CD8-positive, alpha-beta memory T cell (primary cell): ENCODE results near the gene DMRTC2. TPM values are rescaled to one million over a fixed set of nuclear protein-coding genes. Genes with fewer than 3 reads are reported as not detected.
A peak's percentile ranks its signal among the peaks of the same experiment; 100 is the strongest.

ENCODE experiments used
- CTCF ChIA-PET: fragments of 350-600 bp; sonication (Branson Sonifier 250); formaldehyde crosslinking; loops from one replicate; lab custom pipeline; 2021; ENCODE audit warnings: antibody characterized with exemption; lab: Charles Lee
- POLR2A ChIA-PET: fragments of 350-600 bp; sonication (Branson Sonifier 250); formaldehyde crosslinking; loops from one replicate; lab custom pipeline; 2021; ENCODE audit warnings: antibody characterized with exemption; lab: Charles Lee
- DNase-seq, 5 donors: peaks; one replicate each; pipeline versions ENCODE4 v3.0.0 to v3.0.0-alpha.2; 2020 to 2022; ENCODE audit warnings: mixed read lengths in 1 of 5
- H3K27ac ChIP-seq: one replicate; pipeline ENCODE4 v1.7.0; 2013; ENCODE audit warnings: low read depth, mild to moderate bottlenecking, low read length, moderate library complexity
- H3K27me3 ChIP-seq: 2 replicates; pipeline ENCODE4 v1.7.0; 2013; ENCODE audit warnings: low read length, mild to moderate bottlenecking; ENCODE audit not compliant: insufficient read depth, poor library complexity, severe bottlenecking
- H3K36me3 ChIP-seq: 2 replicates; pipeline ENCODE4 v1.7.0; 2013; ENCODE audit warnings: mild to moderate bottlenecking, low read length, moderate library complexity; ENCODE audit not compliant: insufficient read depth
- H3K4me1 ChIP-seq: 2 replicates; pipeline ENCODE4 v1.7.0; 2013; ENCODE audit warnings: mild to moderate bottlenecking, low read length, moderate library complexity; ENCODE audit not compliant: insufficient read depth
- H3K4me3 ChIP-seq: 2 replicates; pipeline ENCODE4 v1.7.0; 2013; ENCODE audit warnings: mild to moderate bottlenecking, low read length
- H3K9me3 ChIP-seq: 2 replicates; pipeline ENCODE4 v1.7.0; 2013; ENCODE audit warnings: mild to moderate bottlenecking, low read length
- H3K27ac Mint-ChIP-seq, 8 donors: one replicate each; pipeline ENCODE4 v1.8.0; 2020 to 2021; ENCODE audit warnings: mixed read lengths in 8 of 8, mild to moderate bottlenecking in 6 of 8, inconsistent platforms in 3 of 8, moderate library complexity in 3 of 8
- H3K27me3 Mint-ChIP-seq, 2 donors: one replicate each; pipeline ENCODE4 v1.8.0; 2020 to 2021; ENCODE audit warnings: mixed read lengths in 2 of 2, mild to moderate bottlenecking in 1 of 2, moderate library complexity in 1 of 2
- H3K36me3 Mint-ChIP-seq, 3 donors: one replicate each; pipeline ENCODE4 v1.8.0; 2020 to 2021; ENCODE audit warnings: mixed read lengths in 3 of 3, inconsistent platforms in 1 of 3, mild to moderate bottlenecking in 1 of 3
- H3K4me1 Mint-ChIP-seq, 3 donors: one replicate each; pipeline ENCODE4 v1.8.0; 2020 to 2021; ENCODE audit warnings: mixed read lengths in 3 of 3, inconsistent platforms in 1 of 3, mild to moderate bottlenecking in 1 of 3
- H3K4me3 Mint-ChIP-seq, 7 donors: one replicate each; pipeline ENCODE4 v1.8.0; 2020 to 2021; ENCODE audit warnings: mixed read lengths in 7 of 7, mild to moderate bottlenecking in 6 of 7, moderate library complexity in 4 of 7, inconsistent platforms in 2 of 7
- H3K9me3 Mint-ChIP-seq, 5 donors: one replicate each; pipeline ENCODE4 v1.8.0; 2020 to 2022; ENCODE audit warnings: mixed read lengths in 5 of 5, mild to moderate bottlenecking in 3 of 5, moderate library complexity in 2 of 5, inconsistent platforms in 1 of 5
- polyA plus RNA-seq: library from polyadenylated mRNA; unstranded; fragments of 300-500 nt; fragmentation: Illumina TruSeq; gene quantifications from one replicate; pipeline ENCODE4 v1.2.3, GENCODE V29; 2021
- total RNA-seq, 2 experiments: library from RNA; stranded (reverse); gene quantifications; one replicate each; pipeline ENCODE4 v1.2.3, GENCODE V29; 2021

DMRTC2 gene
- total and polyA plus RNA-seq, 3 experiments from 2014 or later: not detected

- peaks cover 82% of the 10 kb centered on the region for H3K4me1 ChIP-seq
- CTCF ChIA-PET: interaction anchor here (1.0 to 16.3 kb wide), 5 partner anchors 10 to 86 kb away, joined by 4 to 227 read pairs (median 5); partner anchors contain the start of gene ARHGEF1
- H3K27ac ChIP-seq: no peak overlapping the region
- H3K9me3 ChIP-seq: no peaks in the 10 kb centered on the region
- peaks cover 5 to 84% (median 24%) of the 10 kb centered on the region in 3 donors for H3K36me3 Mint-ChIP-seq
- H3K27me3 Mint-ChIP-seq: no peaks in the 10 kb centered on the region
- no peak overlapping the region for H3K4me3 ChIP-seq
- peak overlapping the region in 6 of 8 donors; percentile 38 to 89 (median 62) for H3K27ac Mint-ChIP-seq
- peak overlapping the region in 2 of 7 donors; percentile 41 to 63 for H3K4me3 Mint-ChIP-seq
- peaks cover 59 to 73% (median 67%) of the 10 kb centered on the region in 3 donors for H3K4me1 Mint-ChIP-seq
- POLR2A ChIA-PET: interaction anchor here (0.9 to 1.1 kb wide), 2 partner anchors 9 to 22 kb away, joined by 3 to 4 read pairs; no protein-coding TSS in a partner anchor
- no peaks in the 10 kb centered on the region for H3K9me3 Mint-ChIP-seq
- no peaks in the 10 kb centered on the region for H3K27me3 ChIP-seq
- H3K36me3 ChIP-seq: peaks cover 62% of the 10 kb centered on the region
- peak in 1 of 5 donors; percentile 42 for DNase-seq
Measured at GRCh38 chr19:41864374-41864773, 19.5 kb downstream of the DMRTC2 start.

GRCh38 chr19:41866284-41866683, 21.4 kb downstream of the DMRTC2 start:
- Histone ChIP-seq H3K4me1 (peaks cover 93% of the 10 kb centered on the region), H3K27ac (no peak overlapping the region), H3K9me3 (no peaks in the 10 kb centered on the region), H3K36me3 (peaks cover 71% of the 10 kb centered on the region), H3K27me3 (no peaks in the 10 kb centered on the region), H3K4me3 (no peak overlapping the region)
- Mint-ChIP-seq H3K4me1 (peaks cover 65 to 79% (median 76%) of the 10 kb centered on the region in 3 donors), H3K9me3 (no peaks in the 10 kb centered on the region), H3K27me3 (no peaks in the 10 kb centered on the region), H3K27ac (peak overlapping the region in 6 of 8 donors; percentile 17 to 74 (median 39)), H3K4me3 (peak overlapping the region in 1 of 7 donors; percentile 27), H3K36me3 (peaks cover 6 to 87% (median 23%) of the 10 kb centered on the region in 3 donors)
- DNase-seq: no peak
- CTCF ChIA-PET: interaction anchor here (0.6 to 16.3 kb wide), 2 partner anchors 9 to 21 kb away, joined by 3 to 227 read pairs; partner anchors contain the start of gene ARHGEF1
- POLR2A ChIA-PET: interaction anchor here (0.5 to 1.1 kb wide), 3 partner anchors 9 to 1576 kb away, joined by 3 to 5 read pairs (median 4); no protein-coding TSS in a partner anchor

- no peaks in the 10 kb centered on the region for H3K9me3 ChIP-seq
- H3K27me3 ChIP-seq: no peaks in the 10 kb centered on the region
- Mint-ChIP-seq H3K4me3 (peak overlapping the region in 4 of 7 donors; percentile 22 to 84 (median 42)), H3K27ac (peak overlapping the region; percentile 68 to 96 (median 86)), H3K9me3 (no peaks in the 10 kb centered on the region), H3K27me3 (no peaks in the 10 kb centered on the region), H3K36me3 (peaks cover 7 to 73% (median 14%) of the 10 kb centered on the region in 3 donors), H3K4me1 (peaks cover 64 to 79% (median 75%) of the 10 kb centered on the region in 3 donors)
- no peak overlapping the region for H3K27ac ChIP-seq
- ChIA-PET CTCF (interaction anchor here (1.4 to 16.3 kb wide), 4 partner anchors 9 to 84 kb away, joined by 3 to 227 read pairs (median 6); partner anchors contain the start of genes ARHGEF1 and RPS19), POLR2A (interaction anchor here (0.6 to 1.7 kb wide), 2 partner anchors 8 to 18 kb away, joined by 6 to 9 read pairs; partner anchors contain the start of gene RPS19)
- peaks cover 51% of the 10 kb centered on the region for H3K36me3 ChIP-seq
- DNase-seq: no peak
- peaks cover 93% of the 10 kb centered on the region for H3K4me1 ChIP-seq
- H3K4me3 ChIP-seq: no peak overlapping the region
Measured at GRCh38 chr19:41868120-41868988, 23.5 kb downstream of the DMRTC2 start.

- no peaks in the 10 kb centered on the region for H3K9me3 Mint-ChIP-seq
- H3K9me3 ChIP-seq: no peaks in the 10 kb centered on the region
- peak overlapping the region in 6 of 8 donors; percentile 60 to 94 (median 74) for H3K27ac Mint-ChIP-seq
- ChIA-PET POLR2A (interaction anchor here (0.6 to 1.7 kb wide), 2 partner anchors 9 to 18 kb away, joined by 6 to 9 read pairs; partner anchors contain the start of gene RPS19), CTCF (interaction anchor here (1.4 to 16.3 kb wide), 5 partner anchors 9 to 84 kb away, joined by 3 to 227 read pairs (median 8); partner anchors contain the start of genes ARHGEF1 and RPS19)
- peaks cover 45% of the 10 kb centered on the region for H3K36me3 ChIP-seq
- no peak for DNase-seq
- peaks cover 4 to 68% (median 12%) of the 10 kb centered on the region in 3 donors for H3K36me3 Mint-ChIP-seq
- peaks cover 61 to 81% (median 71%) of the 10 kb centered on the region in 3 donors for H3K4me1 Mint-ChIP-seq
- H3K27ac ChIP-seq: no peak overlapping the region
- H3K4me3 Mint-ChIP-seq: peak overlapping the region in 1 of 7 donors; percentile 23
- no peak overlapping the region for H3K4me3 ChIP-seq
- H3K27me3 ChIP-seq: no peaks in the 10 kb centered on the region
- peaks cover 94% of the 10 kb centered on the region for H3K4me1 ChIP-seq
- no peaks in the 10 kb centered on the region for H3K27me3 Mint-ChIP-seq
Measured at GRCh38 chr19:41868989-41869300, 24.1 kb downstream of the DMRTC2 start.

GRCh38 chr19:41869374-41869955, 24.6 kb downstream of the DMRTC2 start:
- Mint-ChIP-seq H3K4me3 (no peak overlapping the region), H3K4me1 (peaks cover 59 to 81% (median 70%) of the 10 kb centered on the region in 3 donors), H3K27ac (peak overlapping the region; percentile 34 to 99 (median 89)), H3K27me3 (no peaks in the 10 kb centered on the region), H3K36me3 (peaks cover 4 to 63% (median 11%) of the 10 kb centered on the region in 3 donors), H3K9me3 (no peaks in the 10 kb centered on the region)
- no peaks in the 10 kb centered on the region for H3K27me3 ChIP-seq
- no peak for DNase-seq
- POLR2A ChIA-PET: interaction anchor here (1.7 to 8.6 kb wide), 2 partner anchors 10 to 18 kb away, joined by 9 to 190 read pairs; partner anchors contain the start of genes ARHGEF1 and RPS19
- peaks cover 94% of the 10 kb centered on the region for H3K4me1 ChIP-seq
- no peaks in the 10 kb centered on the region for H3K9me3 ChIP-seq
- peaks cover 40% of the 10 kb centered on the region for H3K36me3 ChIP-seq
- no peak overlapping the region for H3K27ac ChIP-seq
- CTCF ChIA-PET: interaction anchor here (1.4 to 16.3 kb wide), 4 partner anchors 17 to 83 kb away, joined by 3 to 227 read pairs (median 32); partner anchors contain the start of gene ARHGEF1
- H3K4me3 ChIP-seq: no peak overlapping the region

GRCh38 chr19:41870401-41870873, 25.6 kb downstream of the DMRTC2 start:
- ChIA-PET CTCF (interaction anchor here (1.4 to 16.3 kb wide), 5 partner anchors 11 to 87 kb away, joined by 3 to 227 read pairs (median 53); partner anchors contain the start of genes ARHGEF1 and RPS19), POLR2A (interaction anchor here (0.6 to 8.6 kb wide), 5 partner anchors 10 to 75 kb away, joined by 3 to 190 read pairs (median 5); partner anchors contain the start of genes ARHGEF1 and RPS19)
- Mint-ChIP-seq H3K4me3 (peak overlapping the region in 5 of 7 donors; percentile 2 to 55 (median 30)), H3K4me1 (peaks cover 56 to 79% (median 67%) of the 10 kb centered on the region in 3 donors), H3K27me3 (no peaks in the 10 kb centered on the region), H3K36me3 (peaks cover 4 to 54% (median 8%) of the 10 kb centered on the region in 3 donors), H3K27ac (peak overlapping the region in 7 of 8 donors; percentile 34 to 99 (median 86)), H3K9me3 (no peaks in the 10 kb centered on the region)
- Histone ChIP-seq H3K27me3 (no peaks in the 10 kb centered on the region), H3K4me1 (peaks cover 94% of the 10 kb centered on the region), H3K9me3 (no peaks in the 10 kb centered on the region), H3K36me3 (peaks cover 30% of the 10 kb centered on the region), H3K27ac (no peak overlapping the region), H3K4me3 (no peak overlapping the region)
- DNase-seq: no peak
